Liver (tissue), 9 donors: ENCODE measurements around the gene TAGLN. TPM values are rescaled to one million over a fixed set of nuclear protein-coding genes. Genes with fewer than 3 reads are reported as not detected.

Source experiments
- DNase-seq: peaks from one replicate; pipeline ENCODE4 v3.0.0-alpha.2; 2017; ENCODE audit warnings: low spot score
- H3K27ac ChIP-seq, 2 donors: one replicate each; pipeline ENCODE4 v1.7.0; 2013; ENCODE audit warnings: inconsistent platforms in 2 of 2, low read length in 2 of 2, control low read depth in 1 of 2, low read depth in 1 of 2, mild to moderate bottlenecking in 1 of 2
- H3K27me3 ChIP-seq, 4 donors: one replicate each; pipeline versions ENCODE4 v1.6.1 to v1.7.0; 2013; ENCODE audit warnings: low read length in 3 of 4, inconsistent platforms in 1 of 4, mild to moderate bottlenecking in 1 of 4, moderate library complexity in 1 of 4; ENCODE audit not compliant: control insufficient read depth in 4 of 4, insufficient read depth in 4 of 4
- H3K36me3 ChIP-seq, 4 donors: one replicate each; pipeline versions ENCODE4 v1.6.1 to v1.7.0; 2013; ENCODE audit warnings: low read length in 3 of 4, mild to moderate bottlenecking in 3 of 4, low read depth in 1 of 4, moderate library complexity in 1 of 4; ENCODE audit not compliant: control insufficient read depth in 4 of 4, insufficient read depth in 3 of 4
- H3K4me1 ChIP-seq, 4 donors: one replicate each; pipeline versions ENCODE4 v1.6.1 to v1.7.0; 2013; ENCODE audit warnings: low read length in 3 of 4, mild to moderate bottlenecking in 3 of 4, moderate library complexity in 1 of 4; ENCODE audit not compliant: control insufficient read depth in 4 of 4, insufficient read depth in 4 of 4
- H3K4me3 ChIP-seq, 3 donors: one replicate each; pipeline versions ENCODE4 v1.6.1 to v1.7.0; 2013; ENCODE audit warnings: low read length in 3 of 3, control low read depth in 1 of 3, low read depth in 1 of 3, mild to moderate bottlenecking in 1 of 3
- H3K9ac ChIP-seq, 2 donors: one replicate each; pipeline ENCODE4 v1.7.0; 2013; ENCODE audit warnings: low read length in 2 of 2, mild to moderate bottlenecking in 2 of 2, moderate library complexity in 2 of 2, control low read depth in 1 of 2, low read depth in 1 of 2
- H3K9me3 ChIP-seq, 4 donors: one replicate each; pipeline versions ENCODE4 v1.6.1 to v1.7.0; 2013; ENCODE audit warnings: low read length in 3 of 4; ENCODE audit not compliant: control insufficient read depth in 4 of 4
- FOXA1 ChIP-seq: IDR thresholded peaks from 2 replicates; pipeline ENCODE4 v1.6.1; 2016; ENCODE audit warnings: antibody characterized with exemption
- FOXA2 ChIP-seq: IDR thresholded peaks from 2 replicates; pipeline ENCODE4 v1.6.1; 2016; ENCODE audit warnings: antibody characterized with exemption
- HNF4A ChIP-seq, 2 donors: conservative IDR thresholded peaks; 2 replicates each; pipeline ENCODE4 v1.6.1; 2016; ENCODE audit warnings: antibody characterized with exemption in 2 of 2, mild to moderate bottlenecking in 2 of 2
- HNF4G ChIP-seq: IDR thresholded peaks from 2 replicates; pipeline ENCODE4 v1.6.1; 2016; ENCODE audit warnings: antibody characterized with exemption
- JUND ChIP-seq, 2 donors: IDR thresholded peaks; 2 replicates each; pipeline ENCODE4 v1.6.1; 2016; ENCODE audit warnings: antibody characterized with exemption in 2 of 2
- NR2F2 ChIP-seq: IDR thresholded peaks from 2 replicates; pipeline ENCODE4 v1.6.1; 2016; ENCODE audit warnings: antibody characterized with exemption
- RAD21 ChIP-seq, 2 donors: IDR thresholded peaks; 2 replicates each; pipeline ENCODE4 v1.6.1; 2016; ENCODE audit warnings: antibody characterized with exemption in 2 of 2, mild to moderate bottlenecking in 2 of 2
- RXRA ChIP-seq, 2 donors: IDR thresholded peaks; 2 replicates each; pipeline ENCODE4 v1.6.1; 2017 to 2018; ENCODE audit warnings: antibody characterized with exemption in 2 of 2, mild to moderate bottlenecking in 1 of 2
- SP1 ChIP-seq: IDR thresholded peaks from 2 replicates; pipeline ENCODE4 v1.6.1; 2018; ENCODE audit warnings: antibody characterized with exemption, mild to moderate bottlenecking
- TAF1 ChIP-seq: conservative IDR thresholded peaks from 2 replicates; pipeline ENCODE4 v1.6.1; 2016; ENCODE audit warnings: antibody characterized with exemption, mild to moderate bottlenecking
- YY1 ChIP-seq: IDR thresholded peaks from 2 replicates; pipeline ENCODE4 v1.6.1; 2016; ENCODE audit warnings: antibody characterized with exemption, mild to moderate bottlenecking
- ZBTB33 ChIP-seq: IDR thresholded peaks from 2 replicates; pipeline ENCODE4 v1.6.1; 2016; ENCODE audit warnings: antibody characterized with exemption
- WGBS: extraction: QIAGEN DNeasy Blood & Tissue Kit; methylation state at CpG from one replicate; pipeline ENCODE4 v1.1.7; 2013; 5-methylcytosine and 5-hydroxymethylcytosine counted together
- polyA plus RNA-seq, 2 donors: library from polyadenylated mRNA; stranded (reverse) in 1 of 2; unstranded in 1 of 2; fragments of 200-250 nt in 1 of 2; fragments of >200 nt in 1 of 2; fragmentation: Nextera tagmentation in 1 of 2; extraction: Ambion mirVana in 1 of 2; gene quantifications; one replicate each; pipeline versions ENCODE4 v1.2.1 to v1.2.3, GENCODE V29; 2013 to 2015
- total RNA-seq, 2 donors: library from RNA; depleted of rRNA; stranded (reverse); fragments of >200 nt; gene quantifications; one replicate each; pipeline ENCODE4 v1.2.3, GENCODE V29; 2014
- TF ChIP-seq, protein P1 (sequence below): IDR thresholded peaks from 2 replicates; pipeline ENCODE4 v1.6.1; 2016; ENCODE audit warnings: antibody characterized with exemption, mild to moderate bottlenecking
- TF ChIP-seq, protein P2 (sequence below): IDR thresholded peaks from 2 replicates; pipeline ENCODE4 v1.6.1; 2016; ENCODE audit warnings: antibody characterized with exemption
- TF ChIP-seq, protein P3 (sequence below): fragments of 150-350 bp; IDR thresholded peaks from 2 replicates; pipeline ENCODE4 v1.5.1; 2017; ENCODE audit warnings: improper control_type of control experiment, low read depth, low read length; ENCODE audit not compliant: missing input control
- donor health status: healthy.
- donor health status: healthy.
- donor health status: healthy.
- donor health status: healthy.
- donor health status: healthy.

The TAGLN gene
- total and polyA plus RNA-seq, 4 donors = 7.4 to 309 (median 96.2) TPM

- no peak for DNase-seq
- WGBS = 97% methylated on average over 10 of the region's 10 CpGs
- peaks cover 0 to 21% (median 5%) of the 10 kb centered on the region in 4 donors for H3K36me3 ChIP-seq
- no peaks in the 10 kb centered on the region for H3K9me3 ChIP-seq
- no peak for TF ChIP-seq HNF4A (conservative IDR thresholded peaks at IDR 0.05)
- no peak for TF ChIP-seq RAD21 (IDR thresholded peaks at IDR 0.05)
- TF ChIP-seq, protein P1, sequence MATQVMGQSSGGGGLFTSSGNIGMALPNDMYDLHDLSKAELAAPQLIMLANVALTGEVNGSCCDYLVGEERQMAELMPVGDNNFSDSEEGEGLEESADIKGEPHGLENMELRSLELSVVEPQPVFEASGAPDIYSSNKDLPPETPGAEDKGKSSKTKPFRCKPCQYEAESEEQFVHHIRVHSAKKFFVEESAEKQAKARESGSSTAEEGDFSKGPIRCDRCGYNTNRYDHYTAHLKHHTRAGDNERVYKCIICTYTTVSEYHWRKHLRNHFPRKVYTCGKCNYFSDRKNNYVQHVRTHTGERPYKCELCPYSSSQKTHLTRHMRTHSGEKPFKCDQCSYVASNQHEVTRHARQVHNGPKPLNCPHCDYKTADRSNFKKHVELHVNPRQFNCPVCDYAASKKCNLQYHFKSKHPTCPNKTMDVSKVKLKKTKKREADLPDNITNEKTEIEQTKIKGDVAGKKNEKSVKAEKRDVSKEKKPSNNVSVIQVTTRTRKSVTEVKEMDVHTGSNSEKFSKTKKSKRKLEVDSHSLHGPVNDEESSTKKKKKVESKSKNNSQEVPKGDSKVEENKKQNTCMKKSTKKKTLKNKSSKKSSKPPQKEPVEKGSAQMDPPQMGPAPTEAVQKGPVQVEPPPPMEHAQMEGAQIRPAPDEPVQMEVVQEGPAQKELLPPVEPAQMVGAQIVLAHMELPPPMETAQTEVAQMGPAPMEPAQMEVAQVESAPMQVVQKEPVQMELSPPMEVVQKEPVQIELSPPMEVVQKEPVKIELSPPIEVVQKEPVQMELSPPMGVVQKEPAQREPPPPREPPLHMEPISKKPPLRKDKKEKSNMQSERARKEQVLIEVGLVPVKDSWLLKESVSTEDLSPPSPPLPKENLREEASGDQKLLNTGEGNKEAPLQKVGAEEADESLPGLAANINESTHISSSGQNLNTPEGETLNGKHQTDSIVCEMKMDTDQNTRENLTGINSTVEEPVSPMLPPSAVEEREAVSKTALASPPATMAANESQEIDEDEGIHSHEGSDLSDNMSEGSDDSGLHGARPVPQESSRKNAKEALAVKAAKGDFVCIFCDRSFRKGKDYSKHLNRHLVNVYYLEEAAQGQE = no peak
- TF ChIP-seq, protein P2, sequence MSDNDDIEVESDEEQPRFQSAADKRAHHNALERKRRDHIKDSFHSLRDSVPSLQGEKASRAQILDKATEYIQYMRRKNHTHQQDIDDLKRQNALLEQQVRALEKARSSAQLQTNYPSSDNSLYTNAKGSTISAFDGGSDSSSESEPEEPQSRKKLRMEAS = no peak
- no peak for TF ChIP-seq JUND (IDR thresholded peaks at IDR 0.05)
- no peak for TF ChIP-seq YY1
- TF ChIP-seq HNF4G = no peak
- TF ChIP-seq, protein P3, sequence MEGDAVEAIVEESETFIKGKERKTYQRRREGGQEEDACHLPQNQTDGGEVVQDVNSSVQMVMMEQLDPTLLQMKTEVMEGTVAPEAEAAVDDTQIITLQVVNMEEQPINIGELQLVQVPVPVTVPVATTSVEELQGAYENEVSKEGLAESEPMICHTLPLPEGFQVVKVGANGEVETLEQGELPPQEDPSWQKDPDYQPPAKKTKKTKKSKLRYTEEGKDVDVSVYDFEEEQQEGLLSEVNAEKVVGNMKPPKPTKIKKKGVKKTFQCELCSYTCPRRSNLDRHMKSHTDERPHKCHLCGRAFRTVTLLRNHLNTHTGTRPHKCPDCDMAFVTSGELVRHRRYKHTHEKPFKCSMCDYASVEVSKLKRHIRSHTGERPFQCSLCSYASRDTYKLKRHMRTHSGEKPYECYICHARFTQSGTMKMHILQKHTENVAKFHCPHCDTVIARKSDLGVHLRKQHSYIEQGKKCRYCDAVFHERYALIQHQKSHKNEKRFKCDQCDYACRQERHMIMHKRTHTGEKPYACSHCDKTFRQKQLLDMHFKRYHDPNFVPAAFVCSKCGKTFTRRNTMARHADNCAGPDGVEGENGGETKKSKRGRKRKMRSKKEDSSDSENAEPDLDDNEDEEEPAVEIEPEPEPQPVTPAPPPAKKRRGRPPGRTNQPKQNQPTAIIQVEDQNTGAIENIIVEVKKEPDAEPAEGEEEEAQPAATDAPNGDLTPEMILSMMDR = no peak
- no peak for TF ChIP-seq ZBTB33
- no peak for TF ChIP-seq NR2F2
- TF ChIP-seq FOXA1 = no peak
- no peak for TF ChIP-seq RXRA (IDR thresholded peaks at IDR 0.05)
- no peak for TF ChIP-seq TAF1
- TF ChIP-seq FOXA2 = no peak
- no peak for TF ChIP-seq SP1
- H3K4me3 ChIP-seq = no peak overlapping the region
- no peaks in the 10 kb centered on the region for H3K4me1 ChIP-seq
- no peak overlapping the region for H3K9ac ChIP-seq
- H3K27me3 ChIP-seq = no peaks in the 10 kb centered on the region
- H3K27ac ChIP-seq = peak overlapping the region in 1 of 2 donors; percentile 18
Observed at GRCh38 chr11:117203069-117203407, 3.9 kb downstream of the TAGLN start.

DNA sequence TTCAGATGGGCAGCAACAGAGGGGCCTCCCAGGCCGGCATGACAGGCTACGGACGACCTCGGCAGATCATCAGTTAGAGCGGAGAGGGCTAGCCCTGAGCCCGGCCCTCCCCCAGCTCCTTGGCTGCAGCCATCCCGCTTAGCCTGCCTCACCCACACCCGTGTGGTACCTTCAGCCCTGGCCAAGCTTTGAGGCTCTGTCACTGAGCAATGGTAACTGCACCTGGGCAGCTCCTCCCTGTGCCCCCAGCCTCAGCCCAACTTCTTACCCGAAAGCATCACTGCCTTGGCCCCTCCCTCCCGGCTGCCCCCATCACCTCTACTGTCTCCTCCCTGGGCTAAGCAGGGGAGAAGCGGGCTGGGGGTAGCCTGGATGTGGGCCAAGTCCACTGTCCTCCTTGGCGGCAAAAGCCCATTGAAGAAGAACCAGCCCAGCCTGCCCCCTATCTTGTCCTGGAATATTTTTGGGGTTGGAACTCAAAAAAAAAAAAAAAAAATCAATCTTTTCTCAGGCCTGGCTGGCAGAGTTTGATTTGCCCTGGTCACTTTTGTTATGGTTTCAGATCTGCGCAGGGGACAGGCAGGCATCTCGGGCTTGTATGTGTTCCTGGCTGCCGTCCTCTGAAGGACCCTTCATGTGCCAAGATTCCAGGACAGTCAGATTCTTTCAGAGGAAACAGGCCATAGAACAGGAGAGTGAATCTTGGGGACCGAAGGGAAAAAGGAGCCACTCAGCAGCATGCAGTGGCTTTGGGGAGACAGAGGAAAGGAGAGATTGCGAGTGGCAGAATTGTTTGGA lies 5.3 kb downstream of the TAGLN start:
- Histone ChIP-seq H3K27me3 (no peaks in the 10 kb centered on the region), H3K4me1 (no peaks in the 10 kb centered on the region), H3K4me3 (no peak overlapping the region), H3K36me3 (peaks cover 0 to 21% (median 5%) of the 10 kb centered on the region in 4 donors), H3K9ac (no peak overlapping the region), H3K9me3 (no peaks in the 10 kb centered on the region), H3K27ac (no peak overlapping the region)
- no peak for DNase-seq
- 89% methylated on average over 17 of the region's 17 CpGs for WGBS
- peak; percentile 8 for TF ChIP-seq NR2F2
- TF ChIP-seq, protein P3 = no peak
